Lung (tissue), 12 donors: ENCODE data around the gene PPP1R14D. TPM values are rescaled to one million over a fixed set of nuclear protein-coding genes. Genes with fewer than 3 reads are reported as not detected.

Source experiments
- ATAC-seq: fragments of 200-7000 bp; cut with Tn5 transposase; one replicate; pipeline ENCODE4 v1.9.1; 2020; ENCODE audit warnings: moderate number of reproducible peaks; ENCODE audit not compliant: insufficient read depth, low FRiP score
- DNase-seq, 3 donors: peaks; one replicate each; pipeline ENCODE4 v3.0.0-alpha.2; 2013 to 2017
- H3K27ac ChIP-seq, 2 donors: one replicate each; pipeline ENCODE4 v1.5.1; 2013; ENCODE audit warnings: mild to moderate bottlenecking in 2 of 2, moderate library complexity in 2 of 2, control low read depth in 1 of 2, inconsistent platforms in 1 of 2, low read depth in 1 of 2, low read length in 1 of 2
- H3K27me3 ChIP-seq, 3 donors: one replicate each; pipeline ENCODE4 v1.5.1; 2013; ENCODE audit warnings: low read length in 2 of 3; ENCODE audit not compliant: control insufficient read depth in 3 of 3, insufficient read depth in 3 of 3
- H3K36me3 ChIP-seq, 4 donors: one replicate each; pipeline ENCODE4 v1.5.1; 2013; ENCODE audit warnings: low read length in 4 of 4, mild to moderate bottlenecking in 1 of 4, moderate library complexity in 1 of 4; ENCODE audit not compliant: control insufficient read depth in 4 of 4, insufficient read depth in 4 of 4
- H3K4me1 ChIP-seq, 5 donors: one replicate each; pipeline ENCODE4 v1.5.1; 2013; ENCODE audit warnings: low read length in 5 of 5, mild to moderate bottlenecking in 2 of 5, moderate library complexity in 1 of 5; ENCODE audit not compliant: control insufficient read depth in 5 of 5, insufficient read depth in 5 of 5
- H3K4me3 ChIP-seq: one replicate; pipeline ENCODE4 v1.5.1; 2013; ENCODE audit warnings: mild to moderate bottlenecking, control low read depth, moderate library complexity
- H3K9ac ChIP-seq, 2 donors: one replicate each; pipeline ENCODE4 v1.5.1; 2013; ENCODE audit warnings: low read length in 2 of 2, control low read depth in 1 of 2; ENCODE audit not compliant: insufficient read depth in 1 of 2
- H3K9me3 ChIP-seq, 4 donors: one replicate each; pipeline ENCODE4 v1.5.1; 2013; ENCODE audit warnings: low read length in 3 of 4, mild to moderate bottlenecking in 1 of 4, moderate library complexity in 1 of 4; ENCODE audit not compliant: control insufficient read depth in 4 of 4, insufficient read depth in 3 of 4
- CTCF ChIP-seq: IDR thresholded peaks from 2 replicates; pipeline ENCODE4 v1.5.1; 2012; ENCODE audit warnings: mild to moderate bottlenecking; ENCODE audit errors: control extremely low read depth, extremely low read depth
- WGBS, 2 donors: extraction: QIAGEN DNeasy Blood & Tissue Kit; methylation state at CpG; one replicate each; pipeline ENCODE4 v1.1.7; 2013; 5-methylcytosine and 5-hydroxymethylcytosine counted together
- polyA plus RNA-seq, 2 donors: library from polyadenylated mRNA; stranded (reverse); fragments of 200-250 nt; gene quantifications; one replicate each; pipeline ENCODE4 v1.2.1, GENCODE V29; 2013
- total RNA-seq, 2 donors: library from RNA; depleted of rRNA in 1 of 2; stranded (reverse); fragments of >200 nt in 1 of 2; gene quantifications; one replicate each; pipeline ENCODE4 v1.2.1, GENCODE V29; 2014 to 2021
- donor health status: control.
- donor health status: control.
- donor health status: Bipolar disorder and iron deficiency.
- donor health status: healthy.
- donor health status: DM: yes; HTN: yes; CAD: no.

Gene PPP1R14D
- total and polyA plus RNA-seq, 4 donors: 0.22 TPM; not detected in 3

GRCh38 chr15:40847223-40847961 lies 18.9 kb upstream of the PPP1R14D start:
- Histone ChIP-seq H3K27ac (peak overlapping the region in 1 of 2 donors; percentile 57), H3K9ac (no peak overlapping the region)

GRCh38 chr15:40846841-40847222 lies 18.3 kb upstream of the PPP1R14D start:
- peaks cover 0 to 28% (median 5%) of the 10 kb centered on the region in 5 donors for H3K4me1 ChIP-seq
- peaks cover 0 to 8% (median 5%) of the 10 kb centered on the region in 3 donors for H3K27me3 ChIP-seq
- no peaks in the 10 kb centered on the region for H3K9me3 ChIP-seq
- ATAC-seq (no peak), DNase-seq (no peak)
- H3K9ac ChIP-seq: no peak overlapping the region
- H3K36me3 ChIP-seq: peaks cover 0 to 2% (median 0%) of the 10 kb centered on the region in 4 donors
- H3K4me3 ChIP-seq: no peak overlapping the region
- H3K27ac ChIP-seq: peak overlapping the region in 1 of 2 donors; percentile 57
- no peak for TF ChIP-seq CTCF

More at GRCh38 chr15:40847223-40847961, 18.9 kb upstream of the PPP1R14D start:
- no peaks in the 10 kb centered on the region for H3K9me3 ChIP-seq
- no peak for TF ChIP-seq CTCF
- DNase-seq (peak; percentile 53 to 81 (median 61)), ATAC-seq (peak; percentile 64)
- H3K4me1 ChIP-seq: peaks cover 0 to 28% (median 5%) of the 10 kb centered on the region in 5 donors
- H3K4me3 ChIP-seq: no peak overlapping the region
- H3K27me3 ChIP-seq: peaks cover 0 to 8% (median 5%) of the 10 kb centered on the region in 3 donors
- WGBS, 2 donors: 42 to 46% methylated on average over 7 of the region's 7 CpGs
- peaks cover 0 to 2% (median 0%) of the 10 kb centered on the region in 4 donors for H3K36me3 ChIP-seq

- no peaks in the 10 kb centered on the region for H3K36me3 ChIP-seq
- H3K4me1 ChIP-seq: peaks cover 0 to 28% (median 5%) of the 10 kb centered on the region in 5 donors
- TF ChIP-seq CTCF: no peak
- H3K9ac ChIP-seq: peak overlapping the region in 1 of 2 donors; percentile 63
- peak overlapping the region; percentile 16 for H3K4me3 ChIP-seq
- no peaks in the 10 kb centered on the region for H3K9me3 ChIP-seq
- peak in 2 of 3 donors; percentile 34 to 45 for DNase-seq
- ATAC-seq: peak; percentile 48
- H3K27ac ChIP-seq: peak overlapping the region in 1 of 2 donors; percentile 88
- H3K27me3 ChIP-seq: peaks cover 0 to 8% (median 5%) of the 10 kb centered on the region in 3 donors
- WGBS, 2 donors: 68 to 82% methylated on average over 8 of the region's 8 CpGs
These were observed 17.2 kb upstream of the PPP1R14D start for GRCh38 chr15:40845511-40846284.
